ENCODE results near the gene SRSF2. TPM values are rescaled to one million over a fixed set of nuclear protein-coding genes. Genes with fewer than 3 reads are reported as not detected.

The SRSF2 gene
- total and polyA plus RNA-seq, 7 donors, result 57.9 to 135 (median 108) TPM

DNA sequence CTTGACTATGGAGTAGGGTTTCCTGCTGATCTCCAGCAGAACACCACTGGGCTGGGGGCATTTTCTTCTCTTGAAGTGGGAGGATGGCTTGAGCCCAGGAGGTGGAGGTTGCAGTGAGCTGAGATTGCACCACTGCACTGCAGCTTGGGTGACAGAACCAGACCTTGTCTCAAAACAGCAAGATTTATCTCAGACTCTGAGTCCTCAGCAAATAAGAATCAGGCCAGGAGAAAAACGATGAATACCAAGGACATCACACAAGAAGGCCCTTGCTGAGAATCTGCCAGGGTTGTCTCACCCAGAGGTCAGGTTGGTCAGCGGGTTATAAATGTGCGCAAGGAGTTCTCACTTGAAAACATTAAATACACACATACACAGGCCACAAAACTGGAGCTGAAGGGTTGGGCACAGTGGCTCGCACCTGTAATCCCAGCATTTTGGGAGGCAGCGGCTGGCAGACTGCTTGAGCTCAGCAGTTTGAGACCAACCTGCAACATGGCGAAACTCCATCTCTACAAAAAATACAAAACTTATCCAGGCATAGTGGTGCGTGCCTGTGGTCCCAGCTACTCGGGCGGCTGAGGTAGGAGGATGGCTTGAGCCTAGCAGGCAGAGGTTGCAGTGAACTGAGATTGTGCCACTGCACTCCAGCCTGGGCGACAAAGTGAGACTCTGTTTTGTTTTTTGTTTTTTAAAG lies 34.0 kb downstream of the SRSF2 start:
- Histone ChIP-seq H3K9me3 (no peaks in the 10 kb centered on the region), H3K4me1 (peaks cover 39% of the 10 kb centered on the region), H3K27ac (peak overlapping the region; percentile 97), H3K27me3 (ENCODE audit: insufficient read depth in 3 of 3, low read length in 2 of 3) (no peaks in the 10 kb centered on the region), H3K4me3 (no peak overlapping the region), H3K36me3 (ENCODE audit: insufficient read depth in 1 of 2, low read depth in 1 of 2) (no peaks in the 10 kb centered on the region)
- 88 to 96% (median 92%) methylated on average over 10 of the region's 10 CpGs for WGBS, 3 donors
- TF ChIP-seq, protein P1, sequence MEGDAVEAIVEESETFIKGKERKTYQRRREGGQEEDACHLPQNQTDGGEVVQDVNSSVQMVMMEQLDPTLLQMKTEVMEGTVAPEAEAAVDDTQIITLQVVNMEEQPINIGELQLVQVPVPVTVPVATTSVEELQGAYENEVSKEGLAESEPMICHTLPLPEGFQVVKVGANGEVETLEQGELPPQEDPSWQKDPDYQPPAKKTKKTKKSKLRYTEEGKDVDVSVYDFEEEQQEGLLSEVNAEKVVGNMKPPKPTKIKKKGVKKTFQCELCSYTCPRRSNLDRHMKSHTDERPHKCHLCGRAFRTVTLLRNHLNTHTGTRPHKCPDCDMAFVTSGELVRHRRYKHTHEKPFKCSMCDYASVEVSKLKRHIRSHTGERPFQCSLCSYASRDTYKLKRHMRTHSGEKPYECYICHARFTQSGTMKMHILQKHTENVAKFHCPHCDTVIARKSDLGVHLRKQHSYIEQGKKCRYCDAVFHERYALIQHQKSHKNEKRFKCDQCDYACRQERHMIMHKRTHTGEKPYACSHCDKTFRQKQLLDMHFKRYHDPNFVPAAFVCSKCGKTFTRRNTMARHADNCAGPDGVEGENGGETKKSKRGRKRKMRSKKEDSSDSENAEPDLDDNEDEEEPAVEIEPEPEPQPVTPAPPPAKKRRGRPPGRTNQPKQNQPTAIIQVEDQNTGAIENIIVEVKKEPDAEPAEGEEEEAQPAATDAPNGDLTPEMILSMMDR (IDR thresholded peaks at IDR 0.05), result no peak
- intact Hi-C loops (cut with DNase I), result no loop called here
- DNase-seq (no peak), ATAC-seq (no peak)

DNA sequence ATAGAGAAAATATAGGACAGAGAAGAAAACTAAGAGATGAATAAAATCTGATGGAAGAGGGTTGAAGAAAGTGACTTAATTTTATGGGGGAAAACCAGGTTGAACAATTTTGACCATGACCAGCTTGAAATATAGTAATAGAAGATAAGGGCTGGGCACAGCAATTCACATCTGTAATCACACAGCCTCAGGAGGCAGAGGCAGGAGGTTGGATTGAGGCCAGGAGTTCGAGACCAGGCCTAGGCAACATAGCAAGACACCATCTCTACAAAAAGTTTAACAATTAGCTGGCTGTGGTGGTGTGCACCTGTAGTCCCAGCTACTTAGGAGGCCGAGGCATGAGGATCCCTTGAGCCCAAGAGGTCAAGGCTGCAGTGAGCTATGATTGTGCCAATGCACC lies 35.1 kb downstream of the SRSF2 start:
- no peaks in the 10 kb centered on the region for H3K9me3 ChIP-seq
- intact Hi-C loops (cut with DNase I), result no loop called here
- ATAC-seq, result no peak

DNA sequence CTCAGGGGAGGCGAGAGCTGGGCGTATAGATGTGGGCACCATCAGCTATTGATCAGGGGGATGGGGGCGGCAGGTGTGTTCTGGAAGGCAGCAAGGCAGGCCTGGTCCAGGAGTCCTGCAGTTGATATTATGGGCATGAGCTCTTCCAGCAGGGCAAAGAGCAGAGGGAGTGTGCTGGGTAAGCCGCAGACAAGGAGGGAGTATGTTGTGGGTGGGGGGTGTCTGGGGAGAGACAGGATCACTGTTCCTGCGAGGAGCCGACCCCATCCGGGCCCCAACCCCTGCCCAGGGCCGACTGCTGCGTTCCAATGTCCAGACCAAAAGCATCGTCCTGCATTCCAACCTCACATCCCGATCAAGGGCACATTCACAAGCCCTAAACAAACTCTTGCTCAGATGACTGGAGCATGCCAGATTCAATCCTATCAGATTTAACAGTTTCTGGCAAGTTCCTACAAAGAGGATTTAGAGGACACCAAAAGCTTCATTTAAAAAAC lies 35.6 kb downstream of the SRSF2 start:
- Histone ChIP-seq H3K36me3 (ENCODE audit: insufficient read depth in 1 of 2, low read depth in 1 of 2) (no peaks in the 10 kb centered on the region), H3K9me3 (no peaks in the 10 kb centered on the region), H3K27ac (peak overlapping the region; percentile 97), H3K27me3 (ENCODE audit: insufficient read depth in 3 of 3, low read length in 2 of 3) (no peaks in the 10 kb centered on the region), H3K4me1 (peaks cover 42% of the 10 kb centered on the region), H3K4me3 (peak overlapping the region; percentile 66)
- ATAC-seq, result no peak
- TF ChIP-seq, protein P1 (IDR thresholded peaks at IDR 0.05), result no peak
- intact Hi-C loops (cut with DNase I), result no loop called here
- WGBS, 3 donors, result 52 to 67% (median 53%) methylated on average over 11 of the region's 11 CpGs
- DNase-seq, result no peak

More for the DNA sequence above, 35.1 kb downstream of the SRSF2 start:
- DNase-seq, result no peak
- TF ChIP-seq, protein P1 (IDR thresholded peaks at IDR 0.05), result no peak
- Histone ChIP-seq H3K4me3 (no peak overlapping the region), H3K27ac (peak overlapping the region; percentile 97), H3K27me3 (ENCODE audit: insufficient read depth in 3 of 3, low read length in 2 of 3) (no peaks in the 10 kb centered on the region), H3K36me3 (ENCODE audit: insufficient read depth in 1 of 2, low read depth in 1 of 2) (no peaks in the 10 kb centered on the region), H3K4me1 (peaks cover 42% of the 10 kb centered on the region)
- WGBS, 3 donors, result 55 to 74% (median 69%) methylated on average over 2 of the region's 2 CpGs

DNA sequence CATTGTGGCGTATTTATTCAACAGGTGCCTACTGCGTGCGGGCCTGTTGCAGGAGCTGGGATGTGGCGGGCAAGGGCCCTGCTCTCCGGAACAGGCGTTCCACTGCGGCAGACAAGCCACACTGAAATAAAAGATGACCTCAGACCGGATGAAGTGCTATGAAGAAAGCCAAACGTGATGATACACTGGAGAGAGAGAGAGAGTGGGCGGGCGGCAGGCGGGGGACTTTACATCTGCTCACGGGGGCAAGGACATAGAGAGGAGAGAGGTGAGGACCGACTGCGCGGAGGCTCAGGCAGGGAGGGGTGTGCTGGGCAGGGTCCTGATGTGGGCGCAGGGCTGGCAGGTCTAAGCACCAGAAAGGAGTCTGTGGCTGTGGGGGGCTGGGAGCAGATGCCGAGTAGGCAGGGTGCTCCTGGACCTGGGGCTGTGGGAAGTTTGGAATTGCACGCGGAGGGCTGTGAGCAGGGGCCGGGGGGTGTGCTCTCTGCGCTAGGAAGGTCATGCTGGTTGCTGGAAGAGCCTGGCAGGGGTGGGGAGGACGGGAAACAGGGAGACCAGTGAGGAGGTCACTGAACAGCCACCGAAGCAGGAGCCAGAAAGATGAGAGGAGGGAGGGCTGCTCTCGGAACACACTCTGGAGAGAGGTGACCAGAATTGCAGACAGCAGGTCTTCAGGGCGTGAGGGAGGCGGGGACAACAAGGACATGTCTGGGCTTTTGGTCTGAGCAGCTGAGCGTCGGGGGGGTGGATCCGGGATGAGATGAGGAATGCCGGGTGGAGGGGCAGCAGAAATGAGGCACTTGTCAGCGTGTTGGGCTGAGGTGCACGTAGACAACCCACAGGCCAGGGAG lies 36.3 kb downstream of the SRSF2 start:
- DNase-seq, result peak; percentile 75 to 87
- Histone ChIP-seq H3K4me3 (peak overlapping the region; percentile 66), H3K27me3 (ENCODE audit: insufficient read depth in 3 of 3, low read length in 2 of 3) (no peaks in the 10 kb centered on the region), H3K9me3 (no peaks in the 10 kb centered on the region), H3K36me3 (ENCODE audit: insufficient read depth in 1 of 2, low read depth in 1 of 2) (no peaks in the 10 kb centered on the region), H3K4me1 (peaks cover 47% of the 10 kb centered on the region), H3K27ac (peak overlapping the region; percentile 97)
- TF ChIP-seq, protein P1 (IDR thresholded peaks at IDR 0.05), result no peak
- intact Hi-C loops (cut with DNase I), result no loop called here
- ATAC-seq, result peak; percentile 86 to 92 (median 90)
- WGBS, 3 donors, result 9 to 19% (median 14%) methylated on average over 33 of the region's 33 CpGs
